Large intestine (tissue), 3 donors: ENCODE measurements around the gene LINC00237. TPM values are rescaled to one million over a fixed set of nuclear protein-coding genes. Genes with fewer than 3 reads are reported as not detected.

ENCODE experiments used
- DNase-seq, 2 donors: peaks; one replicate each; pipeline versions ENCODE4 v3.0.0 to v3.0.0-alpha.2; 2013
- H3K27ac ChIP-seq: one replicate; pipeline ENCODE4 v1.5.1; 2013; ENCODE audit warnings: low read length
- H3K27me3 ChIP-seq: 2 replicates; pipeline ENCODE4 v1.6.1; 2013; ENCODE audit warnings: low read length; ENCODE audit not compliant: control insufficient read depth, insufficient read depth
- H3K36me3 ChIP-seq: 2 replicates; pipeline ENCODE4 v1.6.1; 2013; ENCODE audit warnings: low read length; ENCODE audit not compliant: control insufficient read depth, insufficient read depth
- H3K4me1 ChIP-seq: one replicate; pipeline ENCODE4 v1.6.1; 2013; ENCODE audit warnings: low read length; ENCODE audit not compliant: control insufficient read depth, insufficient read depth
- H3K4me3 ChIP-seq: one replicate; pipeline ENCODE4 v1.5.1; 2013; ENCODE audit warnings: low read length
- H3K9me3 ChIP-seq: one replicate; pipeline ENCODE4 v1.6.1; 2013; ENCODE audit warnings: mild to moderate bottlenecking, low read depth, low read length, moderate library complexity; ENCODE audit not compliant: control insufficient read depth
- WGBS: methylation state at CpG from one replicate; pipeline ENCODE4 v1.1.5; 2013; ENCODE audit warnings: low lambda C conversion rate; ENCODE audit not compliant: insufficient coverage; 5-methylcytosine and 5-hydroxymethylcytosine counted together
- polyA plus RNA-seq: library from polyadenylated mRNA; unstranded; fragments of 120-200 nt; gene quantifications from one replicate; pipeline ENCODE4 v1.2.1, GENCODE V29; 2013

The LINC00237 gene
- polyA plus RNA-seq, 1 donor: not detected

- Histone ChIP-seq H3K4me3 (no peak overlapping the region), H3K9me3 (no peaks in the 10 kb centered on the region), H3K27me3 (no peaks in the 10 kb centered on the region), H3K27ac (no peak overlapping the region), H3K36me3 (no peaks in the 10 kb centered on the region), H3K4me1 (no peaks in the 10 kb centered on the region)
- no peak for DNase-seq
- WGBS: 100% methylated on average over 1 of the region's 3 CpGs
These were observed 30.1 kb downstream of the LINC00237 start for GRCh38 chr20:21076073-21076472.

GRCh38 chr20:21075471-21075870 lies 30.7 kb downstream of the LINC00237 start:
- Histone ChIP-seq H3K27ac (no peak overlapping the region), H3K36me3 (no peaks in the 10 kb centered on the region), H3K9me3 (no peaks in the 10 kb centered on the region), H3K4me3 (no peak overlapping the region), H3K4me1 (no peaks in the 10 kb centered on the region), H3K27me3 (no peaks in the 10 kb centered on the region)
- DNase-seq: no peak
- 100% methylated on average over 1 of the region's 6 CpGs for whole genome bisulfite sequencing

DNA sequence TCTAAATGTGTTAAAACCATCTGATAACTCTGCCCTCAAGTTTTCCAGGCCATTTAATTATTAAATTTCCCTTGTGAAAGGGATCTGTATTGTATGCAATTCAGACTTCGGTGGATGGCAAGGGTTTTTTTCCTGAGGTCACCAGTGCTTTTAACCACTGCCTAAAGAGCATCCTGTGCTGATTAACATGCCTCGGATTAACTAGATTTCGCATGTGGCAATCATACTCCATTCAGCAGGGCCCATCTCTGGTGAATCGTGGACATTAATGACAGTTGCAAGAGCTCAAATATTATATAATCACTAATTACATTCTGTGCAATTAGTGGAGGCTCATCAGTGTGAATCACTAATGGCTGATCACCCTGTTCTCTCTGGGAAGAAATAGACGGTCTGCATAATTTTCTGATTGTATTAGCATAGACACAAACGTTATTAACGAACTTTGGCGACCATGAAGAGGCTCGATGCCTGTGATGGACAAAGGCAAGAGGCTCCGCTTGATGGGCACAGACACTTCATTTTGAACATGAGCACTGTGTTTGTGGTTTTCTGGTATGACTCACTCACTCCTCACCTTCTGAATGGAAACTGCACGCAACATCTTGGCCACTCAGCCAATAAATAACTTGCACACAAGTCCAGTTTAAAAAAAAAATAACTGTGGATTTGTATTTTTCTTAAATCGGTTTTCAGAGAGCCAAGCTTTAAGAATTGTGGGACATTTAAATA lies 31.4 kb downstream of the LINC00237 start:
- Histone ChIP-seq H3K27me3 (no peaks in the 10 kb centered on the region), H3K27ac (no peak overlapping the region), H3K4me1 (no peaks in the 10 kb centered on the region), H3K9me3 (no peaks in the 10 kb centered on the region), H3K36me3 (no peaks in the 10 kb centered on the region), H3K4me3 (no peak overlapping the region)
- WGBS: 91% methylated on average over 4 of the region's 12 CpGs
- no peak for DNase-seq

- Histone ChIP-seq H3K36me3 (no peaks in the 10 kb centered on the region), H3K27ac (no peak overlapping the region), H3K4me1 (no peaks in the 10 kb centered on the region), H3K27me3 (peaks cover 4% of the 10 kb centered on the region), H3K4me3 (no peak overlapping the region), H3K9me3 (no peaks in the 10 kb centered on the region)
- WGBS: no CpG with 5 or more reads among the region's 1 CpG
- DNase-seq: no peak
These were observed 38.9 kb downstream of the LINC00237 start for GRCh38 chr20:21067255-21067654.

GRCh38 chr20:21064924-21065323 lies 41.2 kb downstream of the LINC00237 start:
- Histone ChIP-seq H3K36me3 (no peaks in the 10 kb centered on the region), H3K4me3 (no peak overlapping the region), H3K27me3 (peaks cover 4% of the 10 kb centered on the region), H3K9me3 (no peaks in the 10 kb centered on the region), H3K27ac (no peak overlapping the region), H3K4me1 (no peaks in the 10 kb centered on the region)
- DNase-seq: no peak

DNA sequence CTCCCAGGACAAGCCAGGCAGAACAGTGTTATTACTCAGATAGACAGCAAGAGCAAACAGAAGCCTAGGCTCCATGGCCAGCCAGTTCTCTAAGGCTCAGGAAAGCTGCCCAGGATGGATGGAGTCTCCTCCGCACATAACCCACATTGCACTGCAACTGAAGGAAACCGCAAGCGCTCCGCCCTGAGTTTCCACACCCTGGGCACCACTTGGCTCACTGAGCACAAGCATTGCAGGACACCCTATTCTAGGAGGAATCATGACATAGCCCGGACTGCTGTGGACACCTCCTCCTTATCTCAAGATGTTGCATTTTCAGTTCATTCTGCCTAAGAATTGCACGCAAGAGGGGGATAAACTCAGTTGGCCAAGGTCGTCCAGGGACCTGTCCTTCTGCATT lies 42.9 kb downstream of the LINC00237 start:
- WGBS: 100% methylated on average over 1 of the region's 7 CpGs
- no peak overlapping the region for H3K27ac ChIP-seq
- DNase-seq: no peak

GRCh38 chr20:21053002-21053762 lies 53.0 kb downstream of the LINC00237 start:
- 20% methylated on average over 2 of the region's 10 CpGs for WGBS
- no peak overlapping the region for H3K4me3 ChIP-seq
- H3K27me3 ChIP-seq: no peaks in the 10 kb centered on the region
- no peaks in the 10 kb centered on the region for H3K4me1 ChIP-seq
- H3K27ac ChIP-seq: no peak overlapping the region
- peak in 1 of 2 donors; percentile 6 for DNase-seq
- H3K36me3 ChIP-seq: no peaks in the 10 kb centered on the region
- H3K9me3 ChIP-seq: no peaks in the 10 kb centered on the region

More for the DNA sequence above, 42.9 kb downstream of the LINC00237 start:
- Histone ChIP-seq H3K4me1 (no peaks in the 10 kb centered on the region), H3K4me3 (no peak overlapping the region), H3K27me3 (peaks cover 4% of the 10 kb centered on the region), H3K36me3 (no peaks in the 10 kb centered on the region), H3K9me3 (no peaks in the 10 kb centered on the region)

GRCh38 chr20:21052686-21053001 lies 53.5 kb downstream of the LINC00237 start:
- no CpG with 5 or more reads among the region's 6 CpGs for WGBS

GRCh38 chr20:21052241-21052640 lies 53.9 kb downstream of the LINC00237 start:
- H3K36me3 ChIP-seq: no peaks in the 10 kb centered on the region
- WGBS: no CpG with 5 or more reads among the region's 5 CpGs
- H3K27me3 ChIP-seq: no peaks in the 10 kb centered on the region
- no peaks in the 10 kb centered on the region for H3K9me3 ChIP-seq
- no peak overlapping the region for H3K27ac ChIP-seq
- no peak for DNase-seq
- H3K4me1 ChIP-seq: no peaks in the 10 kb centered on the region
- H3K4me3 ChIP-seq: no peak overlapping the region

More at GRCh38 chr20:21052686-21053001, 53.5 kb downstream of the LINC00237 start:
- DNase-seq: no peak
- no peaks in the 10 kb centered on the region for H3K4me1 ChIP-seq
- H3K27ac ChIP-seq: no peak overlapping the region
- no peaks in the 10 kb centered on the region for H3K27me3 ChIP-seq
- H3K4me3 ChIP-seq: no peak overlapping the region
- H3K36me3 ChIP-seq: no peaks in the 10 kb centered on the region
- H3K9me3 ChIP-seq: no peaks in the 10 kb centered on the region

- no CpG with 5 or more reads among the region's 3 CpGs for WGBS
These were observed 55.4 kb downstream of the LINC00237 start for GRCh38 chr20:21050710-21051109.

More at GRCh38 chr20:21050710-21051109, 55.4 kb downstream of the LINC00237 start:
- Histone ChIP-seq H3K27me3 (no peaks in the 10 kb centered on the region), H3K4me1 (peaks cover 4% of the 10 kb centered on the region), H3K9me3 (no peaks in the 10 kb centered on the region), H3K4me3 (no peak overlapping the region), H3K36me3 (no peaks in the 10 kb centered on the region), H3K27ac (no peak overlapping the region)
- no peak for DNase-seq
